ENCODE results near the gene FRG1. TPM values are rescaled to one million over a fixed set of nuclear protein-coding genes. Genes with fewer than 3 reads are reported as not detected.

Gene FRG1
- total RNA-seq, 3 donors from 2014 or later (not counting 1 experiment from before 2014, with no cell fraction given): 53.4 to 62.3 (median 58.1) TPM

Other genes starting within 250 kb of the FRG1 start
- gene FRG2, start 86.4 kb downstream of the FRG1 start, total RNA-seq: not detected
- gene DBET, start 123.6 kb downstream of the FRG1 start, total RNA-seq: not detected
- gene DUX4, start 232.9 kb downstream of the FRG1 start, total RNA-seq: not detected